ENCODE measurements around the gene PSMA2. TPM values are rescaled to one million over a fixed set of nuclear protein-coding genes. Genes with fewer than 3 reads are reported as not detected.

The PSMA2 gene
- polyA plus RNA-seq, 1 of the 3 experiments (the other 2 are of a cell fraction): 101 TPM

DNA sequence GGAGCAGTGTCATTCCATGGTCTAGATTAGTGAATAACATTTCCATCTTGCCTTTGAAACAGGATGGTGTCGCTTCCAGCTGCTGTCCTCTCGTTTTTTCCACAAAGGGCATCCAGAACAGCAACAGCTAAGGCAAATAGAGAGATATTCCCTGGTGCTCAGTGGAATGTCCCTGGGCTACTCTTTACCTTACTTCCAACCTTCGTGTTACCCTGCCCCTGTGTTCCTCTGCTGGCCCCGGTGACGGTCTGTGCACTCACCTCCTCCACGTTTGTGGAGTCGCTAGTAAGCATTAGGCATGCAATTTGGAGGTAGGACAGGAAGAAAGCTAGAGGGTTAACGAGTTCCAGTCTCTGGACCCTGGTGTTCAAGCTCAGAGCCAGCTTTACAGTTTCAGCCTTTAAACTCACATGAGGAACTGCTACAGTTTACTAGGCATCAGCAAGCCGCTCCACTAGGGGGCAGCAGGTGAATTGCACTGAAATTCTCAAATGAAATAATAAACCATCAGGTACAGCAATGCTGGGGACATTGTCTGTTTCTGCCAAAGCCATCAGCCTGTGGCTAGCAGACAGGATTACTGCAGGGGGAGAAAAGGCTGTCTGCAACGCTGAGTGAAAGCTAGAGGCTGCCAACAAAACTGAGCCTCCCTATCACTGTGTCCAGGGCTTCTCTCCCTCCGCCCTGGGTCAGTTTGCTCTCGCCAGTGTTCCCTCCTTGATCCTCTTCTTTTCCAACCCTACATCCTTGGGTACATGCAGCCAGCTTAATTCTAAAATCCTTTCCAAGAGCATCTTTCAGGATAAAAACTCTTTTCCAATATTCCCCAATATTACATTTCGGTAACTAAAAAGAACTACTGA is 9.2 kb upstream of the PSMA2 start (continued):
- no peak for TF ChIP-seq POLR2AphosphoS5 (IDR thresholded peaks at IDR 0.05; ENCODE audit: low read depth, low read length)
- TF ChIP-seq MXI1 (IDR thresholded peaks at IDR 0.05; ENCODE audit: low read depth, low read length): no peak
- no peak for TF ChIP-seq YY1 (IDR thresholded peaks at IDR 0.05; ENCODE audit: low read depth)
- TF ChIP-seq JUND (IDR thresholded peaks at IDR 0.05): no peak
- TF ChIP-seq EZH2phosphoT487 (IDR thresholded peaks at IDR 0.05; ENCODE audit: borderline replicate concordance, low read depth): no peak
- no peak for TF ChIP-seq FOXJ3 (CRISPR knock-in tag; IDR thresholded peaks at IDR 0.05)
- no peak for TF ChIP-seq IRF3 (IDR thresholded peaks at IDR 0.05; ENCODE audit: low read depth, low read length)
- TF ChIP-seq, protein P1, sequence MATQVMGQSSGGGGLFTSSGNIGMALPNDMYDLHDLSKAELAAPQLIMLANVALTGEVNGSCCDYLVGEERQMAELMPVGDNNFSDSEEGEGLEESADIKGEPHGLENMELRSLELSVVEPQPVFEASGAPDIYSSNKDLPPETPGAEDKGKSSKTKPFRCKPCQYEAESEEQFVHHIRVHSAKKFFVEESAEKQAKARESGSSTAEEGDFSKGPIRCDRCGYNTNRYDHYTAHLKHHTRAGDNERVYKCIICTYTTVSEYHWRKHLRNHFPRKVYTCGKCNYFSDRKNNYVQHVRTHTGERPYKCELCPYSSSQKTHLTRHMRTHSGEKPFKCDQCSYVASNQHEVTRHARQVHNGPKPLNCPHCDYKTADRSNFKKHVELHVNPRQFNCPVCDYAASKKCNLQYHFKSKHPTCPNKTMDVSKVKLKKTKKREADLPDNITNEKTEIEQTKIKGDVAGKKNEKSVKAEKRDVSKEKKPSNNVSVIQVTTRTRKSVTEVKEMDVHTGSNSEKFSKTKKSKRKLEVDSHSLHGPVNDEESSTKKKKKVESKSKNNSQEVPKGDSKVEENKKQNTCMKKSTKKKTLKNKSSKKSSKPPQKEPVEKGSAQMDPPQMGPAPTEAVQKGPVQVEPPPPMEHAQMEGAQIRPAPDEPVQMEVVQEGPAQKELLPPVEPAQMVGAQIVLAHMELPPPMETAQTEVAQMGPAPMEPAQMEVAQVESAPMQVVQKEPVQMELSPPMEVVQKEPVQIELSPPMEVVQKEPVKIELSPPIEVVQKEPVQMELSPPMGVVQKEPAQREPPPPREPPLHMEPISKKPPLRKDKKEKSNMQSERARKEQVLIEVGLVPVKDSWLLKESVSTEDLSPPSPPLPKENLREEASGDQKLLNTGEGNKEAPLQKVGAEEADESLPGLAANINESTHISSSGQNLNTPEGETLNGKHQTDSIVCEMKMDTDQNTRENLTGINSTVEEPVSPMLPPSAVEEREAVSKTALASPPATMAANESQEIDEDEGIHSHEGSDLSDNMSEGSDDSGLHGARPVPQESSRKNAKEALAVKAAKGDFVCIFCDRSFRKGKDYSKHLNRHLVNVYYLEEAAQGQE (IDR thresholded peaks at IDR 0.05; ENCODE audit: low read depth, low read length): no peak
- no peak for TF ChIP-seq MEF2A (IDR thresholded peaks at IDR 0.05; ENCODE audit: borderline replicate concordance, low read depth)

GRCh38 chr7:42939457-42940240 is 7.7 kb upstream of the PSMA2 start:
- Histone ChIP-seq H2AFZ (ENCODE audit: low read depth) (no peak overlapping the region), H3K9me2 (no peaks in the 10 kb centered on the region), H3K27ac (ENCODE audit: low read depth in 2 of 2, low read length in 1 of 2) (no peak overlapping the region), H3K4me2 (no peak overlapping the region), H3K27me3 (ENCODE audit: insufficient read depth) (no peaks in the 10 kb centered on the region), H3K9me3 (no peaks in the 10 kb centered on the region), H3K9ac (no peak overlapping the region), H3K36me3 (replicated peaks in 1 of 2; ENCODE audit: control insufficient read depth in 1 of 2, insufficient read depth in 2 of 2, low read length in 1 of 2) (peaks cover 43 to 54% of the 10 kb centered on the region in 2 experiments), H3K79me2 (ENCODE audit: insufficient read depth) (peaks cover 11% of the 10 kb centered on the region), H4K20me1 (ENCODE audit: insufficient read depth) (no peaks in the 10 kb centered on the region; the same call in 1 of the 2 replicates), H3K4me1 (ENCODE audit: control insufficient read depth in 1 of 2, insufficient read depth in 2 of 2, low read depth in 1 of 2, low read length in 1 of 2) (peaks cover 0 to 3% of the 10 kb centered on the region in 2 experiments; a peak in 2 of 4 replicates), H3F3A (replicated peaks; ENCODE audit: insufficient read depth) (no peaks in the 10 kb centered on the region), H3K4me3 (ENCODE audit: low read depth in 2 of 2, low read length in 1 of 2) (no peak overlapping the region)
- CTCF ChIA-PET: interaction anchor here (0.6 to 1.4 kb wide), 4 partner anchors 10 to 899 kb away, joined by 3 to 7 read pairs (median 3); no protein-coding TSS in a partner anchor
- TF ChIP-seq FOXM1 (IDR thresholded peaks at IDR 0.05; ENCODE audit: low read depth) (no peak), RFX5 (IDR thresholded peaks at IDR 0.05; ENCODE audit: low read length) (no peak), NRF1 (IDR thresholded peaks at IDR 0.05; ENCODE audit: low read depth, low read length) (no peak), MXI1 (IDR thresholded peaks at IDR 0.05; ENCODE audit: low read depth, low read length) (no peak), MAX (IDR thresholded peaks at IDR 0.05; ENCODE audit: low read depth) (no peak), SMC3 (IDR thresholded peaks at IDR 0.05; ENCODE audit: low read depth, low read length) (no peak), EP300 (IDR thresholded peaks at IDR 0.05; ENCODE audit: borderline replicate concordance in 1 of 2, low read depth in 1 of 2, low read length in 1 of 2) (no peak), EZH2phosphoT487 (IDR thresholded peaks at IDR 0.05; ENCODE audit: borderline replicate concordance, low read depth) (no peak), ELF1 (IDR thresholded peaks at IDR 0.05) (no peak), USF2 (IDR thresholded peaks at IDR 0.05; ENCODE audit: borderline replicate concordance, low read depth, low read length) (no peak), GABPA (IDR thresholded peaks at IDR 0.05; ENCODE audit: low read depth) (no peak), POLR2AphosphoS5 (IDR thresholded peaks at IDR 0.05; ENCODE audit: low read depth, low read length) (no peak)
- TF ChIP-seq, protein P2, sequence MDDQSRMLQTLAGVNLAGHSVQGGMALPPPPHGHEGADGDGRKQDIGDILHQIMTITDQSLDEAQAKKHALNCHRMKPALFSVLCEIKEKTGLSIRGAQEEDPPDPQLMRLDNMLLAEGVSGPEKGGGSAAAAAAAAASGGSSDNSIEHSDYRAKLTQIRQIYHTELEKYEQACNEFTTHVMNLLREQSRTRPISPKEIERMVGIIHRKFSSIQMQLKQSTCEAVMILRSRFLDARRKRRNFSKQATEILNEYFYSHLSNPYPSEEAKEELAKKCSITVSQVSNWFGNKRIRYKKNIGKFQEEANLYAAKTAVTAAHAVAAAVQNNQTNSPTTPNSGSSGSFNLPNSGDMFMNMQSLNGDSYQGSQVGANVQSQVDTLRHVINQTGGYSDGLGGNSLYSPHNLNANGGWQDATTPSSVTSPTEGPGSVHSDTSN (IDR thresholded peaks at IDR 0.05): no peak
- POLR2A ChIA-PET: no interaction called here
- no peak for DNase-seq
- 85% methylated on average over 4 of the region's 4 CpGs for WGBS (ENCODE audit: low lambda C conversion rate)

Data from SK-N-SH (cell line).